Endothelial cell of umbilical vein (primary cell): ENCODE data around the gene FBXL4.

Experiments
- CTCF ChIP-seq, 2 donors: IDR thresholded peaks; 1 replicate in 1 of 2; 2 replicates in 1 of 2; pipeline ENCODE4 v1.5.1; 2011; ENCODE audit warnings: low read length in 2 of 2, mild to moderate bottlenecking in 2 of 2, moderate library complexity in 2 of 2, control low read depth in 1 of 2, inconsistent platforms in 1 of 2, low read depth in 1 of 2; ENCODE audit not compliant: insufficient read depth in 1 of 2; ENCODE audit errors: extremely low read depth in 1 of 2
- POLR2A ChIP-seq: IDR thresholded peaks from 2 replicates; pipeline ENCODE4 v1.6.1; 2012; ENCODE audit warnings: low read depth, mild to moderate bottlenecking, control low read depth, low read length
- POLR2AphosphoS5 ChIP-seq: IDR thresholded peaks from 2 replicates; pipeline ENCODE4 v1.6.1; 2012; ENCODE audit warnings: low read depth, mild to moderate bottlenecking, control low read depth, low read length, moderate library complexity; ENCODE audit not compliant: insufficient read depth

DNA sequence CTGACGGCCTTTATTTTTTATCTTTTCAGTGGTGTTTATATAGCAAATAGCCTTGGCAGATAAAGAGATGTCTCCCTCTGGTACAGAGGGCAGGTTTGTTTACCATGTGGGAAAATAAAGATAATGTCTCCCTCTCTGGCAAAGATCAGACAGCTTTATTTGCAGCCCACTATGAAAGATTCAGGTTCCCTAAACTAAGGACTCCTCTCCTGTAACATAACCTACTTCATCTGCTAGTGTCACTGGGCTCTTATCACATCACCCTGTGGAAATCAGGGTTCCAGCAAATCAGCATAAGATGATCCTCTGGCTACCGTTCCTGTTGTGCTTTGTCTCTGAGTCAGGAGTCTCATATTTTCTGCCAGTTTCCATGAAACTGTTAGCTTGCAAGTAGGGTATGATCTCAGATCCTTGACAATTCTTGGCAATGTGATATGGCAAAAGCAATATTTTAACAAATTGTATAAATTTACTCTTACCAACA, 3.1 kb downstream of the FBXL4 start:
- TF ChIP-seq CTCF (IDR thresholded peaks at IDR 0.05; ENCODE audit: extremely low read depth in 1 of 2, insufficient read depth in 1 of 2, low read depth in 1 of 2, low read length in 2 of 2) (no peak), POLR2AphosphoS5 (no peak), POLR2A (no peak)
